HG02981 (cell line): ENCODE data around the gene KRTAP10-5.
"Not testable (repeated sequence)": the region's sequence is repeated elsewhere in the genome, so short reads cannot be mapped to it uniquely, and the experiment has no call there.

Experiments
- ATAC-seq: cut with Tn5 transposase; IDR thresholded peaks from one replicate; pipeline ENCODE4 v1.9.1; 2021; ENCODE audit warnings: mild to moderate bottlenecking, moderate library complexity; ENCODE audit not compliant: unreplicated experiment

The KRTAP10-5 gene

GRCh38 chr21:44550807-44551206, 29.6 kb downstream of the KRTAP10-5 start:
- ATAC-seq = no peak

DNA sequence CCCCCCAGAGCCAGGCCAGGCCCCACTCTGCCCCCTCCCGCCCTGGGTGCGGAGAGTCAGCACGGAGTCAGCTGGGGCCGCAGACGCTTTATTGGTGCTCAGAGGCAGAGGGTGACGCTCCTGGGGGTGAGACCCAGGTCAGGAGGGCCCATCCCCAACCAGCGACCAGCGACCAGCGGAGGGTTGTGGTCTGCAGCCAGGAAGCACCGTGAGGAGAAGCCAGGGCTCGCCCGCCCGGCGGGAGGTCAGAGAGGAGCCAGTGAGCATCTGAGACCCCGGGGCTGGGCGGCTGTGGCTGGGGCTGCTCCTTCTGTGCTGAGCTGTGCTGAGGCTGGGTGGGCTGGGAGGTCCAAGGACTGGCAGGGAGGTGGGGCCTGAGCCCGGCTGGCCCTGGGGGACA, 30.1 kb downstream of the KRTAP10-5 start:
- not testable (repeated sequence) for ATAC-seq

- ATAC-seq = no peak
These were observed 30.7 kb downstream of the KRTAP10-5 start for GRCh38 chr21:44549525-44550211.

DNA sequence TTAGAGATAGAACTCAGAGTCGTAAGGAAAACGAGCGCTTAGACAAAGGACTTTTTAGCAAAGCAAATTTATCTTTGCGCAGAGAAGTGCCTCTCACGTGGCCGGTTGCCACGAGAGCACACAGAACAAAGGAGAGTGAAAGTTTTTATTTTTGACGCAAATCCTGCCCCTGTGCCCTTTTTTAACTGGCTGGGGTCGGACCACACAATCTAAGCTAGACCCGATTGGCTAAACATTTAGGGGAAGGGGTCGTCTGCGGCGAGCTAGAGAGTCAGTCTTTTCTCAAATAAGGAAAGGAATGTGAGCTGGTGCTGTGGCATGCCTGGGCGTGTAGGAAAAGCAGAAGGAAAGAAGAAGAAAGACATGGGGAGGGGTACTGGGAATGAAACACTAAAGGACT, 31.5 kb downstream of the KRTAP10-5 start:
- ATAC-seq = no peak

GRCh38 chr21:44548381-44548780, 32.0 kb downstream of the KRTAP10-5 start:
- ATAC-seq = no peak

GRCh38 chr21:44547656-44548331, 32.6 kb downstream of the KRTAP10-5 start:
- no peak for ATAC-seq

GRCh38 chr21:44544566-44544965, 35.8 kb downstream of the KRTAP10-5 start:
- no peak for ATAC-seq

DNA sequence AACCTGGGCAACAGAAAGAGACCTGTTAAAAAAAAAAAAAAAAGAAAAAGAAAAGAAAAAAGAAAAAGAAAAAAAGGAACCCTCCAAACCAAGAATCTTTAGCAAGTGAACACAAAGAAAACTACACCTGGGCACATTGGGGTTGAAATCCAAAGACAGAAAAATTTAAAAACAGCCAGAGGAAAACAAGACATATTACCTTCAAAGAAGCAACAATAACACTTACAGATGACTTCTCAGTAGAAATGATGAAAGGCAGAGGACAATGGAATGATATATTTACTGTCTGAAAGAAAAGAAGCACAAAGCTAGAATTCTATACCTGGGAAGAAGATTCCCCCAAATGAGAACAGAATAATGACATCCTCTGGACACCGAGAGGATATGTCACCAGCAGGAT, 37.7 kb downstream of the KRTAP10-5 start:
- no peak for ATAC-seq

DNA sequence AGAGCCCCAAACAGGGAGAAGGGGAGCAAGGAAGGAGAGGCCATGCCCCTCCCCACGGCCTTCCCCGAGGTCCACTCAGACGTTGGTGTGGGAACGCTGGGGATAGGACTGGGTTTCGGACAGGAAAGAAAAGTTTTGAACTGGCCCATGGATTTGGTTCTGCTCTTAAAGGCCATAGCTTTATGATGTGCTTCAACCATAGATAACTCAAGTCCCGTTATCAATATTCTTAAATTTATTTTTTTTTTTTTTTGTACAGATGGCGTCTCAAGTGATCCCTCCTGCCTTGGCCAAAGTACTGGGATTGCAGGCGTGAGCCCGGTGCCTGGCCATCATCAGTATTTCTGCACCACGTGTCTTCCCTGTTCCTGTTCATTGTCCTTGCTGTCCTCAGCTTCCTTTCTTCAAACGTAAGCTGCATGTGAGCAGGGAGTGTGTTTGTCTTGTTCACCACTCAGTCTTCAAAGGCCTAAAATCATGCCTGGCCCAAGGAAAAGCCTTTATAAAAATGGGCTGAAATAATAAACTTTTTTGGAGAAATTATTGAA, 39.6 kb downstream of the KRTAP10-5 start:
- no peak for ATAC-seq

DNA sequence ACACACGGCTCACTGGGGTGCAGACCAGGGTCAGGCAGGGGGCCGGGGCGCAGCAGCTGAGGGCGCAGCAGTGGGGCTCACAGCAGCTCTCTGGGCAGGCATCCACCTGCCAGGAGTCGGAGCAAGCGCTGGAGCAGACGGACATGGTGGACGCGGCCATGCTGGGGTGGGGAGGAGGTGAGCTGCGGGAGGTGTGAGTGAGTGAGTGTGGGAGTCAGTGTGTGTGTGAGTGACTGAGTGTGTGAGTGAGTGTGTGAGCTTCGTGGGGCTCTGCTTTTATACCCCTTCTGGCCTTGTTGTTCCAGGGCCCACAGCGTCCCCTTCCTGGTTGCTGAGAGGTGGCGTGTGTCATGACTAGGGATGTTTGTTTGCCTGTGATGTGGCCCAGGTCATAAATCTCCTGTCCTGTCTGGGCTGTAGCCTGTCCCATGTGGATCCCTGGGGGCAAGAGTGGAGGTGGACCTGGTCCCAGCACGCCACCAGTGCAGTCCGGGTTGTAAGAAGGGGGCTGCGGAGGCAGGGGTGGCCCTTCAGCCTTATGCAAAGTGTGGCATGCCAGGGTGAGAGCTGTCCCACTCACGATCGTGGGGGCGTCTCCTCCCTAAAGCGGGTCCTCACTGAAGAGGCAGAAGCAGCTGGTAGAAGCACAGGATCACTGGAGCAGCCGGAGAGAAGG, 40.3 kb downstream of the KRTAP10-5 start, which contains the start of gene KRTAP10-1:
KRTAP10-1 (minus strand) TSS at position 205 of the 676 bp plus-strand sequence; CDS start at position 160, 45 bp downstream.
- ATAC-seq = no peak

DNA sequence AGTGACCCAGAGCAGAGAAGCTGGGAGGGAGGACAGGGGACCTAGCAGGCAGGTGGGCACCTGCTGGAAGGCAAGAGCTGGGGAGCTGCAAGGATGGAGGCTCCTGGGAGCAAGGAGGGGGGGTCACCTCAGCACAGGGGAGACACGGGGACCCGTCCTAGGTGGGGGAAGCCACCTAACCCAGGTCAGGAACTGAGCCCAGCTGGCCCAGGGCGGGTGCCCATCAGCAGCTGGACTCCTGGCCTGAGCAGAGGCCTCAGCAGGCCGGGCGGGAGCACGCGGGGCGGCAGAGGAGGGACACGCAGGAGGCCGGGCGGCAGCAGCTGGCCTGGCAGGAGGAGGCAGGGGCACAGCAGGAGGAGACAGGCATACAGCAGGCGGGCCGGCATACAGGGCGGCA, 41.4 kb downstream of the KRTAP10-5 start:
- no peak for ATAC-seq

DNA sequence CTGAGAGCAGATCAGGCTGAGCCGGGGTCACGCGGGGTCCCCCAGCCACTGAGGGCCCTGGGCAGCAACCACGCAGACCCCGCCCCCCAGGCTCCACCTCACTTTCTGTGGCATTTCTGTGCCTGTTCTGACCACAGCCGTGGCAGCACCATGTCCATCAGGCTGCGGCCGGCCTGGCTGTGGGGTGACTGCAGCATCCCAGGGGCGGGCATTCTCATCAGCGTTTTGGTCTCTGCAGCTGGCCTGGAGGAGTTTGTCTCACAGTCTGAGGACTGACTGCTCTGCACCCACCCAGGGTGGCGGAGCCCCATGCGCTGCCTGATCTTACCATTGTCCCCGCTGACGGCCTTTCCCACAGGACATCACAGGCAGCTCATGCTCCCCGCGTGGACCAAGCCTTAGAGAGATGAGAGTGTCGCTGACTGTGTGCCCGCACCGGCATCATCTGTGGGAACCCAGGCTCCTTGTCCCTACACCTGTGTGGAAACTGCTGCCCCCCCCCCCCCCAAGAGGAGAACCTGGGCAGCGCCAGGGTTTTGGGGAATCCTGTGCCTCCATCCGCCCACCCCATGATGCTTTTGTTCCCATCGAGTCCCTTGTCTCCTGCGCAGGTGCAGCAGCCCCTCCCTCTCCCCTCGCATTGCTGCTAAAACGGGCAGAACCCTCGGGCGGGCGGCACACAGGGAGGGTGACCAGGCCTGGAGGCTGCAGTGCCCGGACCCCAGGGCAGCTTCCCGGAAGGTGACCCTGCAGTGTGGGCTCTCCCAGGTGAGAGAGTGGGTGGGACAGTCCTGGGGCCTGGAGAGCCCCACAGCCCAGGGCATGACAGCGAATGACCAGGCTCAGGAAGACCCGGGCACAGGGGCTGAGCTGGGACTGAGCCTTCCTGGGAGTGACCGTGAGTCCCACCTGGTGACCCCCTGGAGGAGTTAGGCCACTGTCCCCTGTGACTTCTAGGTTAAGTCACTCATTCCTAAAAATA, 42.2 kb downstream of the KRTAP10-5 start:
- ATAC-seq = no peak

DNA sequence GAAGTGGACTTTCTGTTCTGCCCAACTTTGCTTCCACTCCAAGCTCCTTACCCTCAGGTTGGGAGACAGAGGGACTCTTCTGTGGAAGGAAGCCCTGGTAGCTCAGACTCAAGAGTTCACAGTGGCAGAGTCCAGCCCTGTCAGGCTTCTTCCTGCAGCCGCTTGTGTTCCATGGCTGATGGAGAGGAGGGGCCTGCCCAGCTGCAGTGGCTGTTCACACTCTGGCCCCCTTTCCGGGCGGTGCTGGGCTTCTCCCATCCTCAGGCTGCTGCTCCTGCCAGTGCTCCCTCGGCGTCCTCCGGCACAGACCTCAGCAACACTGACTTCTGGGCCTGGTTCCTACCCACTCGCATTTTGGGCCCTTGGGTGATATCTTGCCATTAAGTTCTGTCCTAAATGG, 44.4 kb downstream of the KRTAP10-5 start:
- no peak for ATAC-seq

- ATAC-seq = no peak
These were observed 45.7 kb downstream of the KRTAP10-5 start for GRCh38 chr21:44534688-44535087.

GRCh38 chr21:44533891-44534627, 46.3 kb downstream of the KRTAP10-5 start:
- no peak for ATAC-seq

DNA sequence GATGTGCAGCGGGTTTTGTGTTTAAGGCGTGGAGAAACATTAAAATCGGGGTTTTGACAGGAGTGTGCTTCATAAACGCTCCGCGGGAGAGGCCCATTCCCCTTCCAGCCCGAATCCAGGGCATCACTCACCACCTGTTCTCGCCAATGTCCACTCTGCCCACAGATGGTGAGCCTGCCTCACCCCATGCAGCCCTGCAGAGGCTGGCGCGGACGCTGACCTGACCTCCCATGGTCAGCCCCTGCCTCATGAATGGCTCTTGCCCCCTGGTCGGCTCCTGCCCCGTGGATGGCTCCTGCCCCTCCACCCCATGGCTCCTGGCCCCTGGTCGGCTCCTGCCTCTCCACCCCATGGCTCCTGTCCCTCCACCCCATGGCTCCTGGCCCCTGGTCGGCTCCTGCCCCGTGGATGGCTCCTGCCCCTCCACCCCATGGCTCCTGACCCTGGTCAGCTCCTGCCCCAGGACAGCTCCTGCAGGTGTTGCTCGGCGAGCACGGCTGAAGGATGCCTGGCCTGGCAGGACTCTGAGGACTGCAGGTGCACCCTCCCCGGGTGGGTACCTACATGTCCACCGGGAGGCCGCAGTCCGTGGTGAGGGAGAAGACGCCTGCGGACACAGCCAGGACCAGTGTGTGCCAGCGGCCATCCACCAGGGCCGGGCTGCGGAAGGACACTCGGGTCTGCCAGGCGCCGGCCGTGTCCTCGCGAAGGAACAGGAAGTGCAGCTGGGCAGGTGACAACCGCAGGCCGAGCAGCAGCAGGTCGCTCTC, 47.1 kb downstream of the KRTAP10-5 start:
- no peak for ATAC-seq

- no peak for ATAC-seq
These were observed 47.7 kb downstream of the KRTAP10-5 start for GRCh38 chr21:44532712-44533111.

DNA sequence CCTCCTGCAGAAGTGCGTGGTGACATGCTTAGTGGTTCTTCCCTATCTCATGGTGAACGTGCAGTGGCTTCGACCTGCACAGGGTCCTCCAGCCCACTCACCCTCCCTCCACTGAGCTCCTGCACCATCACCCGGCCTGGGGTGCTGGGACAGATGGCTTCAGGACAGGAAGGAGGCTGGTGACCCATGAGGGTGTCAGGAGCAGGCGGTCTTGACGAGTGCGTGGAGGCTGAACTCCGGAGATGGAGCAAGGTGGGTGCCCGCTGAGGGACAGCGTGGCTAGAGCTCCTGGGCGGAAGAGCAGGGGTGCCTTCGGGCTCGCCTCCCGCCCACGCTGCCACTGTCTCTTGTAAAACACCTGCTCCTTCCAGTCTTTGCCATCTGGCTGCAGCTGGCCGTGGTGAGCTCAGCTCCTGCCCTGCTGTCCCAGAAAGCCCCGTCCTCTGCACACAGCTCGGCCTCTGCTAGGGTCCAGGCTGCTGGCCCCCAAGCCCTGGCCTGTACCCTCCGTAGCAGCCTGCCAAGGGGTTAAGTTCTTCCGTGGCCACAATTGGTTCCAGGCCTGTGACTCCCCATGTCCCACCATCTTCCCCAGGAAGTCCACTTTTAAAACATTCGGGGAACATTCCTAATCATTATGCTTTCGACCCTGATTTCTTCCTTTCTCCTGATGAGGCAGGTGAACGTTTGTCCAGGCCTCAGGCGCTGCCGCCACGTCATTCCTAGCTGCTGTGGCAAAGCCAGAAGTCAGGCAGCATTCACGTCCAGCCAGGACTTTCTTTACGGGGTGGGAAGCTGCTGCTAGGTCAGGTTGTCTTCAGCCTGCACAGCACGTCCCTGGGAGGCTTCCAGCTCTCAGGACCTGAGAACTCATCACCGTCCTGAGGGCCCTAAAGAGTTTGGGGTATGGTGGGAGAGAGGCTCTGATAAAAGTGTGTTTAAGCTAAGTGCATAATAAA, 48.5 kb downstream of the KRTAP10-5 start:
- ATAC-seq = no peak
